Neuronal stem cell (in vitro differentiated cells): ENCODE measurements around the gene DTX4.

Experiments used
- DNase-seq: peaks from one replicate; pipeline ENCODE4 v3.0.0-alpha.2; 2013; ENCODE audit warnings: low spot score
- H2AFZ ChIP-seq: one replicate; pipeline ENCODE4 v1.6.1; 2013; ENCODE audit warnings: mild to moderate bottlenecking, low read length, inconsistent platforms
- H2AK5ac ChIP-seq: 2 replicates; pipeline ENCODE4 v1.6.1; 2013; ENCODE audit warnings: low read depth, mild to moderate bottlenecking, inconsistent platforms, low read length, moderate library complexity, mixed read lengths
- H2BK120ac ChIP-seq: 2 replicates; pipeline ENCODE4 v1.6.1; 2013; ENCODE audit warnings: low read depth, mild to moderate bottlenecking, inconsistent platforms, low read length, moderate library complexity, mixed read lengths
- H2BK12ac ChIP-seq: one replicate; pipeline ENCODE4 v1.6.1; 2013; ENCODE audit warnings: low read length, inconsistent platforms
- H2BK15ac ChIP-seq: 2 replicates; pipeline ENCODE4 v1.6.1; 2013; ENCODE audit warnings: mild to moderate bottlenecking, low read length, inconsistent platforms, mixed read lengths
- H2BK5ac ChIP-seq: one replicate; pipeline ENCODE4 v1.6.1; 2013; ENCODE audit warnings: inconsistent platforms, mild to moderate bottlenecking, low read length, moderate library complexity
- H3K14ac ChIP-seq: one replicate; pipeline ENCODE4 v1.6.1; 2013; ENCODE audit warnings: low read length, inconsistent platforms
- H3K18ac ChIP-seq: 2 replicates; pipeline ENCODE4 v1.6.1; 2013; ENCODE audit warnings: low read length, inconsistent platforms
- H3K23ac ChIP-seq: 2 replicates; pipeline ENCODE4 v1.6.1; 2013; ENCODE audit warnings: low read depth, mild to moderate bottlenecking, mixed read lengths, low read length, inconsistent platforms; ENCODE audit not compliant: poor library complexity
- H3K27ac ChIP-seq: replicated peaks from 3 replicates; pipeline ENCODE4 v1.5.1; 2013; ENCODE audit warnings: low read length, inconsistent platforms
- H3K27me3 ChIP-seq, 3 experiments: 2 replicates each; pipeline ENCODE4 v1.6.1; 2013; ENCODE audit warnings: low read length in 3 of 3, mild to moderate bottlenecking in 2 of 3, inconsistent platforms in 1 of 3, low read depth in 1 of 3, mixed read lengths in 1 of 3, moderate library complexity in 1 of 3; ENCODE audit not compliant: control insufficient read depth in 3 of 3, insufficient read depth in 3 of 3
- H3K36me3 ChIP-seq, 2 donors: replicated peaks in 1 of 2; 2 replicates each; pipeline ENCODE4 v1.6.1; 2013; ENCODE audit warnings: low read length in 2 of 2; ENCODE audit not compliant: control insufficient read depth in 2 of 2, insufficient read depth in 2 of 2
- H3K4ac ChIP-seq: 2 replicates; pipeline ENCODE4 v1.6.1; 2013; ENCODE audit warnings: inconsistent platforms, mild to moderate bottlenecking, low read length, moderate library complexity
- H3K4me1 ChIP-seq, 2 donors: 1 replicate in 1 of 2; 2 replicates in 1 of 2; pipeline ENCODE4 v1.6.1; 2013; ENCODE audit warnings: low read length in 2 of 2, low read depth in 1 of 2; ENCODE audit not compliant: control insufficient read depth in 2 of 2, insufficient read depth in 1 of 2
- H3K4me2 ChIP-seq: one replicate; pipeline ENCODE4 v1.6.1; 2013; ENCODE audit warnings: mild to moderate bottlenecking, low read length, inconsistent platforms; ENCODE audit not compliant: insufficient read depth, poor library complexity, severe bottlenecking
- H3K4me3 ChIP-seq, 2 donors: 2 replicates each; pipeline ENCODE4 v1.5.1; 2013; ENCODE audit warnings: low read length in 2 of 2, mild to moderate bottlenecking in 2 of 2, inconsistent platforms in 1 of 2, moderate library complexity in 1 of 2
- H3K79me1 ChIP-seq: one replicate; pipeline ENCODE4 v1.6.1; 2013; ENCODE audit warnings: low read depth, mild to moderate bottlenecking, inconsistent platforms, low read length, moderate library complexity
- H3K9ac ChIP-seq: one replicate; pipeline ENCODE4 v1.6.1; 2013; ENCODE audit warnings: mild to moderate bottlenecking, low read depth, low read length, inconsistent platforms; ENCODE audit not compliant: poor library complexity
- H3K9me3 ChIP-seq, 2 donors: replicated peaks in 1 of 2; 2 replicates each; pipeline versions ENCODE3 to v1.6.1; 2013; ENCODE audit warnings: low read length in 2 of 2, mild to moderate bottlenecking in 2 of 2, inconsistent platforms in 1 of 2, low read depth in 1 of 2, mixed read lengths in 1 of 2, moderate library complexity in 1 of 2; ENCODE audit not compliant: control insufficient read depth in 2 of 2, insufficient read depth in 1 of 2
- H4K8ac ChIP-seq: one replicate; pipeline ENCODE4 v1.6.1; 2013; ENCODE audit warnings: low read depth, mild to moderate bottlenecking, inconsistent platforms, low read length, moderate library complexity
- H4K91ac ChIP-seq: one replicate; pipeline ENCODE4 v1.6.1; 2013; ENCODE audit warnings: low read length, low read depth, mild to moderate bottlenecking, inconsistent platforms; ENCODE audit not compliant: poor library complexity
- WGBS, 2 donors: extraction: QIAGEN DNeasy Blood & Tissue Kit; methylation state at CpG; one replicate each; pipeline ENCODE4 v1.1.7; 2013; ENCODE audit warnings: missing lambda C conversion rate in 2 of 2, mixed read lengths in 1 of 2; ENCODE audit not compliant: insufficient read length in 2 of 2, insufficient replicate concordance in 1 of 2; ENCODE audit errors: extremely low coverage in 2 of 2; 5-methylcytosine and 5-hydroxymethylcytosine counted together

The DTX4 gene

GRCh38 chr11:59191890-59192289, 20.0 kb downstream of the DTX4 start:
- Histone ChIP-seq H3K18ac (no peak overlapping the region), H2AFZ (no peak overlapping the region), H3K14ac (no peak overlapping the region), H3K23ac (no peak overlapping the region), H3K4me1 (peaks cover 0 to 2% of the 10 kb centered on the region in 2 donors), H3K4ac (no peak overlapping the region), H2BK15ac (no peak overlapping the region), H3K4me2 (no peak overlapping the region), H3K79me1 (peaks cover under 1% of the 10 kb centered on the region), H3K36me3 (peaks cover 80 to 100% of the 10 kb centered on the region in 2 donors), H4K91ac (no peak overlapping the region), H2BK120ac (no peak overlapping the region), H3K4me3 (no peak overlapping the region), H3K9me3 (peaks cover 8 to 20% of the 10 kb centered on the region in 2 donors), H3K9ac (no peak overlapping the region), H2BK12ac (no peak overlapping the region), H3K27ac (no peak overlapping the region), H4K8ac (no peak overlapping the region), H3K27me3 (no peaks in the 10 kb centered on the region), H2AK5ac (no peak overlapping the region), H2BK5ac (no peak overlapping the region)
- no peak for DNase-seq
- no CpG with 5 or more reads among the region's 8 CpGs for WGBS, 2 donors

GRCh38 chr11:59192446-59193020, 20.6 kb downstream of the DTX4 start:
- Histone ChIP-seq H3K18ac (no peak overlapping the region), H3K4ac (no peak overlapping the region), H4K8ac (no peak overlapping the region), H3K27ac (no peak overlapping the region), H2AK5ac (no peak overlapping the region), H3K9me3 (peaks cover 8 to 20% of the 10 kb centered on the region in 2 donors), H3K4me1 (peaks cover 0 to 5% of the 10 kb centered on the region in 2 donors), H3K27me3 (no peaks in the 10 kb centered on the region), H3K9ac (no peak overlapping the region), H3K79me1 (no peaks in the 10 kb centered on the region), H3K4me2 (no peak overlapping the region), H2BK15ac (no peak overlapping the region), H3K14ac (no peak overlapping the region), H3K36me3 (peaks cover 76 to 100% of the 10 kb centered on the region in 2 donors), H2BK120ac (no peak overlapping the region), H3K4me3 (no peak overlapping the region), H3K23ac (no peak overlapping the region), H4K91ac (no peak overlapping the region), H2BK12ac (no peak overlapping the region), H2AFZ (no peak overlapping the region), H2BK5ac (no peak overlapping the region)
- DNase-seq, result no peak
- WGBS, 2 donors, result no CpG with 5 or more reads among the region's 4 CpGs

- Histone ChIP-seq H3K14ac (no peak overlapping the region), H3K36me3 (peaks cover 70 to 100% of the 10 kb centered on the region in 2 donors), H3K27me3 (no peaks in the 10 kb centered on the region), H3K4ac (no peak overlapping the region), H3K9me3 (peaks cover 8 to 20% of the 10 kb centered on the region in 2 donors), H2AFZ (no peak overlapping the region), H3K79me1 (no peaks in the 10 kb centered on the region), H3K27ac (no peak overlapping the region), H3K4me2 (no peak overlapping the region), H3K4me1 (peaks cover 0 to 11% of the 10 kb centered on the region in 2 donors), H2BK5ac (no peak overlapping the region), H2AK5ac (no peak overlapping the region), H4K91ac (no peak overlapping the region), H3K23ac (no peak overlapping the region), H2BK15ac (no peak overlapping the region), H2BK12ac (no peak overlapping the region), H2BK120ac (no peak overlapping the region), H4K8ac (no peak overlapping the region), H3K18ac (no peak overlapping the region), H3K4me3 (no peak overlapping the region), H3K9ac (no peak overlapping the region)
- no CpG with 5 or more reads among the region's 10 CpGs for WGBS, 2 donors
- no peak for DNase-seq
Measured at GRCh38 chr11:59193587-59194130, 21.7 kb downstream of the DTX4 start.

GRCh38 chr11:59195586-59195985, 23.7 kb downstream of the DTX4 start:
- H3K4me3 ChIP-seq, result no peak overlapping the region
- H3K36me3 ChIP-seq, result peaks cover 66 to 100% of the 10 kb centered on the region in 2 donors
- no peak overlapping the region for H3K23ac ChIP-seq
- H3K9me3 ChIP-seq, result peaks cover 8 to 20% of the 10 kb centered on the region in 2 donors
- no peak overlapping the region for H3K4ac ChIP-seq
- H2BK12ac ChIP-seq, result no peak overlapping the region
- H3K14ac ChIP-seq, result no peak overlapping the region
- no peak overlapping the region for H2BK15ac ChIP-seq
- no peak overlapping the region for H2AK5ac ChIP-seq
- H3K18ac ChIP-seq, result no peak overlapping the region
- H3K79me1 ChIP-seq, result no peaks in the 10 kb centered on the region
- H3K9ac ChIP-seq, result no peak overlapping the region
- H2BK5ac ChIP-seq, result no peak overlapping the region
- no peak overlapping the region for H3K4me2 ChIP-seq
- no peak overlapping the region for H2AFZ ChIP-seq
- WGBS, 2 donors, result no CpG with 5 or more reads among the region's 4 CpGs
- H2BK120ac ChIP-seq, result no peak overlapping the region
- peaks cover 0 to 14% of the 10 kb centered on the region in 2 donors for H3K4me1 ChIP-seq
- H3K27me3 ChIP-seq, result no peaks in the 10 kb centered on the region
- H3K27ac ChIP-seq, result no peak overlapping the region
- DNase-seq, result no peak
- H4K91ac ChIP-seq, result no peak overlapping the region
- no peak overlapping the region for H4K8ac ChIP-seq
